ENCODE measurements around the gene SLC7A14.

The SLC7A14 gene

DNA sequence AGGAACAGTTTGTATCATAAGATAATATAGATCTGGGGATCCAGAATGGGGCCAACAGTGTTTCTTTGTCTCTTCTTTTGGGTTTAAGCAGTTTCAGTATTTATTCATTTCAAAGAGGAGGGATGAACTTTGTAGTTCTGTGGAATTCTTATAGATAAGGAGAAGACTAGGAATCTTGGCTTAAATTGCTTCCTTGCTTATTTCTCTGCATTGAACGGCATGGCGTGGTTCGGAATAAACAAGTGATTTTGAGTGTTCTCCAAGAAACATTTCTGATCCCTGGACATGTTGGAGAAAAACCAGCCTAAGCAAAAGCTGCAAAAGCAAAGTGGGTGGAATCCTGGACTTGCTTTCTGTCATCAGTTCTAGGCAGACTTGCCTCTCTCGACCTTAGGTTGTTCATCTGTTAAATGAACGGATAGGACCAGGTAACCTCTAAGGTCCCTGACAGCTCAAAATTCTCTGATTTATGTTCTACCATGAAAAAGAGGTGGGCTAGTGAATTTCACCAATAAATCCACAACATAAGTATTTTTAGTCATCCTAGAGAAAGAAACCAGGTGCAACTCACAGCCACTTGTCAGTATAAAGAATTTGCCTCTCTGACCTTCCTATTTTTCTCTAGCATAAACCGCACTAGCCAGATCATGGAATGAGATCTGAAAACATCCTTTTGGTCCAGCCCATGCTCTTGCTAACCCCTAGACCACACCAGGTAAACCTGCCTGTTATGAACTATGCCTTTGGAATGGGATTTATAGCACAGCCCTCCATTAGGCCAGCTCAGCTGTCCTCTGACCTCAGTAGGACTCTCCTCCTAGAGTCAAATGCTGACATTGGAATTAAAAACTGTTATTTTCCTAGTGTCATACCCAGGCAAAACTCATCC, 88.4 kb downstream of the SLC7A14 start:
- DNase-seq (ENCODE audit: low spot score), result no peak

DNA sequence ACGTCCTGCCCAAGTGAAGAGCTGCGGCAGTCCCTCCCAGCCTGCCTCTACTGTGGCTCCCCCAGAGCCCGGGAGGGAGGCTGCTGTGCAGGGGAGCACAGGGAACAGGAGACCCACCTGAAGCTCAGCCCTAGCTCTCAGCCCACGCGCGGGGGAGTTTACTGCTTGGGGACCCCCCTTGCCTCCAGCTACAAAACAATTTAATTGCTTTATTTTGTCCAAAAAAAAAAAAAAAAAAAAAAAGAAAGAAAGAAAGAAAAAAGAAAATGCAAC, 89.1 kb downstream of the SLC7A14 start:
- DNase-seq (ENCODE audit: low spot score), result no peak

DNA sequence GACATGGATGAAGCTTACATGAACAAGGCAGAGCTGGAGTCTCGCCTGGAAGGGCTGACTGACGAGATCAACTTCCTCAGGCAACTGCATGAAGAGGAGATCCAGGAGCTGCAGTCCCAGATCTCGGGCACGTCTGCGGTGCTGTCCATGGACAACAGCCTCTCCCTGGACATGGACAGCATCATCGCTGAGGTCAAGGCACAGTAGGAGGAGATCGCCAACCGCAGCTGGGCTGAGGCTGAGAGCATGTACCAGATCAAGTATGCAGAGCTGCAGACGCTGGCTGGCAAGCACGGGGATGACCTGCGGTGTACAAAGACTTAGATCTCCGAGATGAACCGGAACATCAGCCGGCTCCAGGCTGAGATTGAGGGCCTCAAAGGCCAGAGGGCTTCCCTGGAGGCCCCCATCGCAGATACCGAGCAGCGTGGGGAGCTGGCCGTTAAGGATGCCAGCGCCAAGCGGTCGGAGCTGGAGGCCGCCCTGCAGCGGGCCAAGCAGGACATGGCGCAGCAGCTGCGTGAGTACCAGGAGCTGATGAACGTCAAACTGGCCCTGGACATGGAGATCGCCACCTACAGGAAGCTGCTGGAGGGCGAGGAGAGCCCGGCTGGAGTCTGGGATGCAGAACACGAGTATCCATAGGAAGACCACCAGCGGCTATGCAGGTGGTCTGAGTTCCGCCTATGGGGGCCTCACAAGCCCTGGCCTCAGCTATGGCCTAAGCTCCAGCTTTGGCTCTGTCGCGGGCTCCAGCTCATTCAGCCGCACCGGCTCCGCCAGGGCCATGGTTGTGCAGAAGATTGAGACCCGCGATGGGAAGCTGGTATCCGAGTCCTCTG, 89.6 kb downstream of the SLC7A14 start:
- DNase-seq (ENCODE audit: low spot score), result no peak

DNA sequence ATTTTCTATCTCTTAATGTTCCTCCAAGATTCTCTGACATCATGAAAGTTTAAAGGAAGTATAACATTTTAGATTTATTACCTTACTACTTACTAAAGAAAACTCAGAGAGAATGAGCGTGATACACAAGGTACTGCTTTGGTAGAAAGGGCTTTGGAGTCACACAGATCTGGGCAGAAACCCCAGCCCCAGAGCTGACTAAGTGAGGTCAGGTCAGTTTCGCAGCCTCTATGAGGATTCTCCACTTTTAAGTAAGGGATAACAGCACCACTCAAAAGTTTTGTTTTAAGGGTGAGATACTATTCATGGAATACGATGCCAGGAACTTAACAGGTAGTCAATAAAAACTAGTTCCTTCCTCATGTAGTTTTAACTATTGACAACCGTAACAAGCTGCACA, 91.1 kb downstream of the SLC7A14 start:
- DNase-seq (ENCODE audit: low spot score), result no peak

DNA sequence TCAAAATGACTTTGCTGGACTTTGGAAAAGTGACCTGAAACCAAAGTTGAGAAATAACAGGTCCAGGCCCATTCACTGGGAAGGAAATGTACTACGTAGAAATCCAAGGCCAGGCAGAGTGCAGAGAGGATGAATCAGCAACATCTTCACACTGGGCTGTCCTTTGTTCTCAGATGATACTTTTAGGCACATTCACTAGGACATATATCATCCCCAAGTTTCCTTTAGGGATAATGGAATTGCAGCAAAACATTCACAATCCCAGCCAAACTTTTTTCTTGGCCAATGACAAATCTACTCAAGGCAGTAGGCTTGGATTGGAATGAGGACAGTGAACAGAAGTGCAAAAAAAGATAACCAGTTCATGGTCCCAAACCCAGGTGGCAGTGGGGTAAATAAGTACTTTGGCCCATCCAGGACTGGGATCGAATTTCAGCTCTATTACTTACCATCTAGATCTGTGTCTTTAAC, 92.1 kb downstream of the SLC7A14 start:
- no peak for DNase-seq (ENCODE audit: low spot score)

DNA sequence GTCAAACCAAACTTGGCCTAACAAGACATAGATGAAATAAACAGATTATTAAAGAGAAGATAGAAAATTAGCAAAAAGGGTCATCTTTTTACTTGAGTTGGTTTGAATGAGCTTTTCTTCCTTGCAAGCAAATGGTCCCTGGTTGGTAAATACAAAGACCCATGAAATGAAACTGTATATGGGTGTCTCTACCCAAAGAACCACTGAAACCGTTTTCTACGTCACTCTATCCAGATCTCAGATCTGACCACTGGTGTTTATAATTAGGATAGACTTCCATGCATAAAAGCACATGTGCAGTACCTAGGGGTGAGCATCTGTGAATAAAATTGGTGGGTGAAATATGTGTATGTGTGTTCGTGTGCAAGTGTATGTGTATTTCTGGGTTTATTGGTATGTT, 94.0 kb downstream of the SLC7A14 start:
- no peak for DNase-seq (ENCODE audit: low spot score)

DNA sequence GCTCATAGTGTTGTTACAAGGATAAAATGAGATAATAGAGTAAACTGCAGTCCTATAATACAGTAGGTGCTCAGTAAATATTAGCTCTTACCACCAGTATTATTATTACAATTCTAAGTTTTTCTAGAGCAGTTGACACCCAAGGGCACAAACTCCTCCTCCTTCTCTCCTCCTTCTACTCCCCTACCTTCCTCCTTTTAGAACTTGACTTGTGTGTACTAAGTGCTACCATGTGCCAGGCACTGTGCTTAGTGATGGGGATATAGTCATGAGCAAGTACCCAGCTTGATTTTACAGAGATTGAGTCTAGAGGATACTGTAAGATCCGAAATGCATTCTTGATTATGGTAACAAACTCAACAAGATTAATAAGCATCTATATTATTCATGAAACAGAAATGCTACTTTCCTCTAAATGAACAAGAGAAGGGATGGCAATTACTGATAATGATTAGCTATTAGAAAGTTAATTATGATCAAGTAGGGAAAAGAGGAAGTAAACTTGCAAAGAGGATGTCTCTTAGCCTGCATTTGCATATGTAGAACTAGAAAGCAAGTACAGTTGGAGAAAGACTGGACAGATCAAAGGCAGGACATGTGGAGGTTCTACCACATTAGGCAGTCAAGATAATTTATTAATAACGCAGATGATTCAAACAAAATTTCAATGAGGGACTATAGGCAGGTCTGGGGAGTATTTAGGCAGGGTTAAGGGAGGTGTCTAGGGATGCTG, 94.9 kb downstream of the SLC7A14 start:
- DNase-seq (ENCODE audit: low spot score), result no peak

DNA sequence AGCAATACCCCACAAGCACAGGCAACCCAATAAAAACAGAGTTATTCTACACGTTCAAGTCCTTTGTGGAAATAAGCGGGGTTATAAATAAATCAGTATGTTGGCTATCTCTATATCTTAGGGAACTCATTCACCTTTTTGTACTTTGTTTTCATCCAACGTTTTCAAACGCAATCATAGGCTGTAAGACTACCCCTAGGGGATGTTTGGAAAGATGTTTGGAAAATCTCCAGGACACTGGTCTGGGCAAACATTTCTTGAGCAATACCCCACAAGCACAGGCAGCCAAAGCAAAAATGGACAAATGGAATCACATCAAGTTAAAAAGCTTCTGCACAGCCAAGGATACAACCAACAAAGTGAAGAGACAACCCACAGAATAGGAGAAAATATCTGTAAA, 97.1 kb downstream of the SLC7A14 start:
- no peak for DNase-seq (ENCODE audit: low spot score)

DNA sequence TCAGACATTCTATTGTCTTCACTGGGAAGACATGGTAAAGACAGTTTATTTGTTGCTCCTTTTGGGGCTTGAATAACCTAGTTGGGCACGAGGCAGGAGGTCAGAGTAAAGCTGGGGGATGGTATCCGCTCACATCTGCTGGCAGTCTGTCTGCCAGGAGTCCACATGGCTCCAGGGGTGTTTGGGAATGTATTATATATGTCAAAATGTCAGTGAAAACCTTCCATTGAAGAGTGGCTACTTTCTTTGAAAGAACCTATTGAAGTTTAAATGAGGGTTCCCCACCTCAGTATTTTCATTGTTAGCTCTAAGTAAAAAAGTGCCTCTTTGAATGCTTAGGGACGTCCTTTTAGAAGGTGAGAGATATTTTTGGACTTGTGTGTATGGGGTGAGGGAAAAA, 98.8 kb downstream of the SLC7A14 start:
- no peak for DNase-seq (ENCODE audit: low spot score)

DNA sequence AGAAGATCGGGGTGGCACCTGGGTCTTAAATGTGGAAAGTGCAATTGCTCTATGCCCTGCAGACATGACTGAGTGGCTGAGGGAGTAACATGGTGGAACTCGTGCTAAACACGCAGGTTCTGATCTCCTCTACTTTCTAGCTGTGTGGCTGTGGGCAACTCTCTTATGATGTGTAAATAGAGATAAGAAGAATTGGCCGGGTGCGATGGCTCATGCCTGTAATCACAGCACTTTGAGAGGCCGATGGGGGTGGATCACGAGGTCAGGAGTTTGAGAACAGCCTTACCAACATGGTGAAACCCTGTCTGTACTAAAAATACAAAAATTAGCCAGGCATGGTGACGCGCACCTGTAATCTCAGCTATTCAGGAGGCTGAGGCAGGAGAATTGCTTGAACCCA, 99.5 kb downstream of the SLC7A14 start:
- DNase-seq (ENCODE audit: low spot score), result no peak

DNA sequence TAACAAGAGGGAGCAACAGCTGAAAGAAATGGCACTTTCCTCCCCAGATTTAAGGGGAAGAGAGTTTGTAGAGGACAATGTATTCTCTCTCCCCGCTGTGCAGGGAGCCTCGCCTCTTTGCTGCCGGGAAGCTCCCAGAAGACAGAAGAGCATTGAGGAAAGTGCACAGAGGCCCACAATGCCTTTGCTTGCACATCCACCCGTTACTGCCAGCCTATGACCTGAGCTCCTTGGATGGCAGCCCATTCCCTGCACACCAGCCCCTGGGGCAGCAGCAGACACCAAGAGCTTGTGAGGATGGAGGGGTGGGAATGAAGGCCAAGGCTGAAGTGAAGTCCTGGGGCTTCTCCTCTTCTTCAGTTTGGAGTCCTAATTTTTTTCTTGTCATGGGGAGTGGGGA, 100.2 kb downstream of the SLC7A14 start:
- DNase-seq (ENCODE audit: low spot score), result peak; percentile 96

DNA sequence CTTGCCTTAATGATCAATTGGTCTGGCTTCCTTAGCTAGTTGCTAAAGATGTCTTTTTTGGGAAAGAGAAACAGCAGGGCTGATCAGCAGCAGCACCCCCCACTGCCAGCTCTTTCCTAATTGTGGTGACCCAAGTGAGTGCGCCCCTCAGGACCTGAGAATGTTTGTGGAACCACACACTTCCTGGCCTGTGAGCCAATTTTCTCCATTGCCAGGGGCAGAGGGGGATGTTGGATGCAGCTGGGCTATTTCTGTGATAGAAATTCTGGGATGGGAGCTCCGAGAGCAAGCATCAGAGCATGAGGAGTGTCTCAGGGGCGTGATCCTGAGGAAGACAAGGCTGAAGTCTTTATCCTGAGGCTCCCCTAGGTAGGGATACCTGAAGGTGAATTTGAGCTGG, 100.6 kb downstream of the SLC7A14 start:
- DNase-seq (ENCODE audit: low spot score), result no peak

DNA sequence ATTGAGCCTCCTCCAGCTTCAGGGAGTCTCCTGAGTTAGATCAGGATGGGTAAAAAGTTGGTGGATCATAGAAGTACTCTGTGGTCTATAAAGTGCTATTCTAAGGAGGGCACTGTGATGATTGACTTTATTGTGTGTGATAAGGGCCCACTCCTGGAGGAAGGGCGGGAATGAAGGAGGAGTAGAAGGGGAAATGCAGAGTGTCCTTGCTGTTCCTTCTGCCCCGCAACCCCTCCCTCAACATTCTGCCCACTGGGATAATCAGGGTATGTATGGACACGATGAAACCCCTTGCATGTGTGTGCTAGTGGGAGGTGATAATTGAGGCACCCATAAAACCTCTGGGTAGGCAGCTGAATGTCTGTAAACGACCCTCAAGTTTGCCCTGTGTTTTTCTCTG, 101.0 kb downstream of the SLC7A14 start:
- no peak for DNase-seq (ENCODE audit: low spot score)

DNA sequence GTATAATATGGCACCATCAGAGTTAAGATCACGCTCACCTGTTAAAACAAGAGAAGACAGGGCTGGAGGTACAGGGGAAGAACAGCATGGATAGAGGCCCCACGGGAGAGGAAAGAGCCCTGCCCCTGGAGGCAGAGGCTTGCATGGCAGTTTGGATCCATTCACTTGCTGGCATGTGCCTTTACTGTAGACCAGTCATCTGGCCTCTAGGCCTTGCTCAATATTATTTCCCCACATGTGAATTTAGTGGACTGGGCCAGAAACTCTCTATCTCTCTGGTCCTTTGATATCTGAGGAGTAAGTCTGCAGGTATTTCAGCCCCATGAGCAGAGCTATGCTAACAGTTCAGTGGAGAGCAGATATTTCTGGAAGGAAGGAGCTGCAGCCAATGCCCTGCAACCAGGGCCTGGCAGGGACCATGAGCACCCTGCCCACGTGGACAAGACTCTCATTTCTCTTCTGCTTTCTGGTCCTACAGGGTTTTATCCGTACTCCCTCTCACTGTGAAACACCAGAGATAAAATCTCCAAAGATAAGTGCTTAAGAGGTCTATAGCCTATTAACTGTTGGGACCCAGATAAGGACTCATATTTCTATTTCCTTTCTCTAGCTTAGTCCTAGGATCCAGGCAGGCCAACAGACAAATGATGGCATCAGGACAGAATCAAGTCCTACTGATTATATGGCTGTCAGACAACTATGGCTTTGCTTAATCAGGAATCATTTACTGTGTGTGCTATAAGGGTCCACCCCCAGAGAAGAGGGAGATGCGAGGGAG, 102.2 kb downstream of the SLC7A14 start:
- DNase-seq (ENCODE audit: low spot score), result no peak

DNA sequence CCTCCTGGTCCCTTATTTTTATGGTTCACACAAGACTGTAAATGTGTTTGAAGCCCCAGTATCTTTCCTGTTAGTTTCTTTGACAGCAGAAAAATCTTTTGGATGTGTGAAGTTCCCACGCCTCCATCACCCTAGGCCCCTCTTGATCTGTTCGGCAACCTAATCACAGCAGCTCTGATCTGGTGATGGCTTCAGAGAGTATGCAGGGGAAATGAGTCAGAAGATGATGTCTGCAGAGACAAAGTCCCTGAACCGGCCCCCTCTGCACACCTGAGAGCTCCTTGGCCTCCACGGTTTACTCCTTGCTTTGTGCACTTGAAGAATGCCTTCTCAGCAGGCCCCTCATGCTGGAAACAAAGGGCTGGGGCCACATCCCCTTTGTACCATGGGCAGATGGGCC, 103.7 kb downstream of the SLC7A14 start:
- no peak for DNase-seq (ENCODE audit: low spot score)

DNA sequence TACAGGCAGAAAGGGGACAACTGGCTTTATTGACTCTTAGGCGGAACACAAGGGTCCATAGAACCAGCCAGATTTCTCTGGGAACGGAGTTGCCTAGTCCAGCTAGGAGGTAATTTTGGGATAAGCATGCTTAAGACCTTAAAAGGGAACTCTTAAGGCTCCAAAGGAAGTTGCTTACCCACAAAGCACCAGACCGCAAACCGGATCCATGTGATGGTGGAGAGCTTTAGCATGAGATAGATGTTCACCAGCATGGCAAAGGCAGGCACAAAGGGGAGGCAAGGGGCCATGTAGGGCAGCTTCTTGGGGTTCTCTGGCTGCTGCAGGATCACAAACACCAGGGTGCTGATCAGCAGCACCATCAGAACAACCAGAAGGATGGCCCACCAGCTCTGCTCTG, 105.8 kb downstream of the SLC7A14 start:
- DNase-seq (ENCODE audit: low spot score), result no peak

DNA sequence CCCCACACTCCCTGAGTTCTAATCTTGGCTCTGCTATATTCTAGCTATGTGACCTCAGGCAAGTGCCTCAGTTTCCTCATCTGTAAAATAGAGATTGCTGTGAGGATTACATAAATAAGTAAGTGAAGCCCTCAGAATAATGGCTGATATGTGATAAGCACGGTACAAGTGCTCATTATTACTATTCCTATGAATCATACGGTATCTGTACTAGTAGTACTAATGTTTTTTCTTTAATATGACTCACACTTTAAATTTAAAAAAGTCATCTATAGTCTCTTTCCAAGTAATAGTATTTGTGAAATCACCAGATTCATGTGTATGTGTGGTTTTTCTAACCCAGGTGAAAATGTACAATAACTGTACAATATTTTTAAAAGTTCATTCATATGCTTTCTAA, 108.5 kb downstream of the SLC7A14 start:
- DNase-seq (ENCODE audit: low spot score), result no peak

DNA sequence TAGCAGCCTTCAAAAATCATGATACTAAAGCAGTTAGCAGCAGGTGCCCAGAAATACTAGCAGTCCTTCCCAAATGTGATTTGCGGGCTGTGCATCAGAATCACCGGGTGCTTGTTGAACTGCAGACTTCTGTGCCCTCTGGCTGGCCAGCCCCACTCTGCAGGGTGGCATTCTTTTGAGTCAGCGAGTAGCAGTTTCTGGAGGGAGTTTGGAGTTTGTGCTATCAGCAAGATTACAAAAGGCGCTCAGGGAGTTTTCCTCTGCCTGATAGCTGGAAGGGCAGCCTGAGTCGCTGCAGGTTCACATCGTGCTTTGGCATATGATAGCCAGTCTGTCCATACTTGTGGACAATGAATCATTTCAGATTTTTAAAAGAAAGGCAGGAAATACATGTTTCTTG, 109.6 kb downstream of the SLC7A14 start:
- DNase-seq (ENCODE audit: low spot score), result peak; percentile 78

DNA sequence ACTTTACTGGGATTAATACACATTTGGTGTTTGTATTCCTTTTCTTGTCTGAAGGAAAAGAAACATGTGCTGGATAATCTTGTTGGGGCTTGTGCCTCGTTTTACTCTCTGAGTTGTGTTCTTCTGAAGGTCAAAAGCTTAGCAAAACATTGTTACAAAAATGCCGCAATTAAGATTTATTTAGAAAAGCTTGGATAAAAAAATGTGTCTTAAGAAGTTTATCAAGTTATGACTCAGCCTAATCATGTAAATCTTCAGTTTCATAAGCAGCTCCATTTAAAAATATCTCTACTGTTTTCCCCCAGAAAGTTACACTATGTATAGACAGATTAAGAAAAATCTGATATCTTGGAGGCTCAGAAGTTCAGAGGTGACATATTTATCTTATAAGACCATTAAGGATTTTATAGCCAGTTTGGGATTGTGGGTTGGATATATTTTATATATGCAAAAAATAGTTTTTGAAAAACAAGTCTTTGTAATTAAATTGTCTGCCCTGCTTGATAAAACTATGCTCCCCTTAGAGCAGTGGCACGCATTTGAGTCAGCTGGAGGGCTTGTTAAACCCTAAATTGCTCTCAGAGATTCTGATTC, 110.7 kb downstream of the SLC7A14 start:
- DNase-seq (ENCODE audit: low spot score), result no peak

DNA sequence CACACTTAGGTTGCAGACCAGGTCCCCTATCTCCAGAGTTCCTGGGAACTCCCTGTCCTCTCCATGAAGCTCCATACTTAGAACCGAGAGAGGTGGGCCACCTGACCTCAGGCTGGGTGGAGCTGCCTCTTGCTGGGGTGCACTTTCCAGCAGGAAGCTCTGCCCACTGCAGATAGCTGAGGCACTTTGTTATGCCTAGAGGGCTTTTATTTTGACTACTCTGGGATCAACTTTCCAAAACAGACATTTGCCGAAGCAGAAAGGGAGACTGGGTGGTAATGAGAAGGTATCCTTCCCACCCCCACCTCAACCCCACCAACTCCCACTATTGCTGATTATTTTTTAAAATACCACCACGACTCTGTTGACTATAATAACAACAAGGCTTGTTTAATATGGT, 112.5 kb downstream of the SLC7A14 start:
- DNase-seq (ENCODE audit: low spot score), result no peak

DNA sequence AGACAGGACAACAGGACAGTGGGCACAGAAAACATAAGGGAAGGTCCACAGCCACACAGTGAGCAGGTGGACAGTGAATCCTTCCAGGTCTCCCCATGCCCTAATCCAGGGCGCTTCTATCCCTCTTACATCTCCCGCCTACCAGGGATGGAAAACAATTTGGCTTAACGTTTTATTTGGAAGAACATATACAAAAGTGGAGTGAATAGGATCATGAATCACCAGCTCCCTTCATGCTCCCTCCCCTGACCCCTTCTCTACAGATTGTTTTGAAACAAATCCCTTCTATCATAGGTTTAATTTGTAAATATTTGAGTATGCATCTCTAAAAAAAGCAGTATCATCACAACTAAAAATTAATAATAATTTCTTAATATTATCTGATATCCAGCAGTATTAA, 114.7 kb downstream of the SLC7A14 start:
- peak; percentile 55 for DNase-seq (ENCODE audit: low spot score)
